Sigmoid colon (tissue), 7 donors: ENCODE results near the gene MR1. TPM values are rescaled to one million over a fixed set of nuclear protein-coding genes. Genes with fewer than 3 reads are reported as not detected.
A peak's percentile ranks its signal among the peaks of the same experiment; 100 is the strongest.

Source experiments
- DNase-seq: peaks from one replicate; pipeline ENCODE4 v3.0.0-alpha.2; 2019
- H3K27ac ChIP-seq, 4 donors: fragments of 200-600 bp; sonication (generic); one replicate each; pipeline ENCODE4 v1.5.1; 2016 to 2019; ENCODE audit warnings: mild to moderate bottlenecking in 1 of 4
- H3K27me3 ChIP-seq, 3 donors: fragments of 200-600 bp; sonication (generic); one replicate each; pipeline ENCODE4 v1.5.1; 2019; ENCODE audit warnings: mild to moderate bottlenecking in 1 of 3
- H3K36me3 ChIP-seq, 4 donors: fragments of 200-600 bp; sonication (generic); one replicate each; pipeline ENCODE4 v1.5.1; 2016 to 2019
- H3K4me1 ChIP-seq, 4 donors: fragments of 200-600 bp; sonication (generic); one replicate each; pipeline ENCODE4 v1.5.1; 2017 to 2019
- H3K4me3 ChIP-seq, 4 donors: fragments of 200-600 bp; sonication (generic); one replicate each; pipeline ENCODE4 v1.5.1; 2017 to 2019; ENCODE audit warnings: mild to moderate bottlenecking in 2 of 4, moderate library complexity in 1 of 4
- H3K9me3 ChIP-seq, 4 donors: fragments of 200-600 bp in 3 of 4; sonication (generic) in 3 of 4; one replicate each; pipeline versions ENCODE4 v1.5.1 to v1.6.1; 2013 to 2019
- EP300 ChIP-seq, 4 donors: sonication (generic); formaldehyde crosslinking; IDR thresholded peaks; one replicate each; pipeline ENCODE4 v1.6.1; 2017; ENCODE audit warnings: antibody characterized with exemption in 4 of 4
- POLR2A ChIP-seq, 2 donors: fragments of 450-650 bp; IDR thresholded peaks; one replicate each; pipeline ENCODE4 v1.6.1; 2016; ENCODE audit warnings: antibody characterized with exemption in 2 of 2, mild to moderate bottlenecking in 2 of 2, moderate library complexity in 2 of 2
- POLR2AphosphoS5 ChIP-seq, 4 donors: sonication (generic); formaldehyde crosslinking; IDR thresholded peaks; one replicate each; pipeline ENCODE4 v1.6.1; 2017; ENCODE audit warnings: antibody characterized with exemption in 4 of 4
- WGBS, 2 donors: extraction: QIAGEN DNeasy Blood & Tissue Kit; methylation state at CpG; one replicate each; pipeline ENCODE4 v1.1.7; 2013; 5-methylcytosine and 5-hydroxymethylcytosine counted together
- intact Hi-C: fragments of 100-400 bp; cut with DNase I; formaldehyde crosslinking; loops from one replicate; pipeline ENCODE4 v1.15.1; 2023
- polyA plus RNA-seq, 3 donors: library from polyadenylated mRNA; stranded (reverse); fragments of 200-250 nt; gene quantifications; one replicate each; pipeline ENCODE4 v1.2.3, GENCODE V29; 2013
- total RNA-seq, 4 donors: library from RNA; depleted of rRNA; stranded (reverse); fragments of >200 nt; gene quantifications; one replicate each; pipeline ENCODE4 v1.1.0, GENCODE V29; 2016
- TF ChIP-seq, protein P1 (sequence below), 4 experiments: fragments of 450-650 bp in 3 of 4; fragments of 200-600 bp in 1 of 4; IDR thresholded peaks; one replicate each; pipeline ENCODE4 v1.5.1; 2016 to 2019; ENCODE audit warnings: antibody characterized with exemption in 4 of 4, mild to moderate bottlenecking in 3 of 4, moderate library complexity in 2 of 4
- donor health status: healthy with polysubstance abuse.
- donor health status: Bipolar disorder and iron deficiency.
- donor health status: healthy.

Gene MR1
- total and polyA plus RNA-seq, 7 donors, result 1.8 to 12.2 (median 10.3) TPM

DNA sequence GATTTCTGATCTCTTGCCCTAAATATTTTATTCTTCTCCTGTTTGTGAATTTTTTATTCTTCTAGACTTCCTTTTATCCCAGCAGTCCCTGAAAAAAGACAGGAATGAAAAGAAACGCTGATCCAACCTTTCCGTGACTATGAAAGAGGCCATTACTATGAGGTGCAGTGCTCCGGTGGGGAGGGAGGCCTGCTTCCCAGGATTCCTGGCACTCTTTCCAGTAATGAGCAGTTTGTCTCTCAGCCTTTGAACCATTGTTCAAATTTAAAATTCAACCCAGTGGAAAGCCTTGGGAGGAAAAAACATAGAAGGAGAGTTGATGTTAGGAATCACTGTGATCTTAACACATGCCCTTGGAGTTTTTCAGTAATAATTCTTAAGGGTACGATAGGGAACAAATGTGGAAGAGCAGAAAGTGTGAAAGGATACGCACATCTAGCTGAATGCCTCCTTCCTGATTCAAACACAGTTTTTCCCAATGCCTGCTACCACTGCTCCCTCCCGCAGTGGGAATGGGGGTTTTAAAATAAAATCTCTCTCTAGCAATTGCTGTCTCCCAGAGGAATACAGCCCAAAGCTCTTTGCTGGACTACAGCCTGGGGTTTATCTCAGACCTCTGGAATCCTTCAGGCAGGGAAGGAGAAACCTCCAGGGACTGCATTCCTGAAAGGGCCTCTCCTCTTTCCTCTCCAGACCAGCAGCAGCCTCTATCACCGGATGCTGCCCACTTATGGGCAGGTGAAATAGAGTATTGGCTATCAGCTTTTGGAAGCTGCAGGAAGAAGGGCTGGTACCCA is 60.8 kb downstream of the MR1 start:
- peak; percentile 76 for DNase-seq
- 76 to 79% methylated on average over 7 of the region's 7 CpGs for WGBS, 2 donors
- no peaks in the 10 kb centered on the region for H3K27me3 ChIP-seq
- no peak overlapping the region for H3K4me3 ChIP-seq
- H3K36me3 ChIP-seq, result no peaks in the 10 kb centered on the region
- peaks cover 0 to 79% (median 71%) of the 10 kb centered on the region in 4 donors for H3K4me1 ChIP-seq
- peak overlapping the region; percentile 65 to 85 (median 74) for H3K27ac ChIP-seq
- intact Hi-C loops, result no loop called here
- no peaks in the 10 kb centered on the region for H3K9me3 ChIP-seq
- TF ChIP-seq, protein P1, sequence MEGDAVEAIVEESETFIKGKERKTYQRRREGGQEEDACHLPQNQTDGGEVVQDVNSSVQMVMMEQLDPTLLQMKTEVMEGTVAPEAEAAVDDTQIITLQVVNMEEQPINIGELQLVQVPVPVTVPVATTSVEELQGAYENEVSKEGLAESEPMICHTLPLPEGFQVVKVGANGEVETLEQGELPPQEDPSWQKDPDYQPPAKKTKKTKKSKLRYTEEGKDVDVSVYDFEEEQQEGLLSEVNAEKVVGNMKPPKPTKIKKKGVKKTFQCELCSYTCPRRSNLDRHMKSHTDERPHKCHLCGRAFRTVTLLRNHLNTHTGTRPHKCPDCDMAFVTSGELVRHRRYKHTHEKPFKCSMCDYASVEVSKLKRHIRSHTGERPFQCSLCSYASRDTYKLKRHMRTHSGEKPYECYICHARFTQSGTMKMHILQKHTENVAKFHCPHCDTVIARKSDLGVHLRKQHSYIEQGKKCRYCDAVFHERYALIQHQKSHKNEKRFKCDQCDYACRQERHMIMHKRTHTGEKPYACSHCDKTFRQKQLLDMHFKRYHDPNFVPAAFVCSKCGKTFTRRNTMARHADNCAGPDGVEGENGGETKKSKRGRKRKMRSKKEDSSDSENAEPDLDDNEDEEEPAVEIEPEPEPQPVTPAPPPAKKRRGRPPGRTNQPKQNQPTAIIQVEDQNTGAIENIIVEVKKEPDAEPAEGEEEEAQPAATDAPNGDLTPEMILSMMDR (IDR thresholded peaks at IDR 0.05), result no peak
- TF ChIP-seq EP300 (IDR thresholded peaks at IDR 0.05) (no peak), POLR2A (IDR thresholded peaks at IDR 0.05) (no peak), POLR2AphosphoS5 (IDR thresholded peaks at IDR 0.05) (peak in 3 of 4 donors; percentile 21 to 27 (median 22))

DNA sequence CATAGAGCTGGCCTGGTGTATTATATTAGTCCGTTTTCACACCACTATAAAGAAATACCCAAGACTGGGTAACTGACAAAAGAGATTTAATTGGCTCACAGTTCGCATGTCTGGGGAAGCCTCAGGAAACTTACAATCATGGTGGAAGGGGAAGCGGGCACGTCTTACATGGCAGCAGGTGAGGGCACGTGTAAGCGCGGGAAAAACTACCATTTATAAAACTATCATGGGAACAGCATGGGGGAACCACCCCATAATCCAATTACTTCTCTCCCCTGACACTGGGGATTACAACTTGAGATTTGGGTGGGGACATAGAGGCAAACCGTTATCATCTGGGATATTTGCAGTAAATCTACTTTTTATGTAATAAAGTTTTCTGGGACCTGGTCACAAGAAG is 61.5 kb downstream of the MR1 start:
- H3K27me3 ChIP-seq, result no peaks in the 10 kb centered on the region
- H3K36me3 ChIP-seq, result no peaks in the 10 kb centered on the region
- H3K27ac ChIP-seq, result peak overlapping the region; percentile 65 to 85 (median 74)
- H3K9me3 ChIP-seq, result no peaks in the 10 kb centered on the region
- whole genome bisulfite sequencing, 2 donors, result 92 to 94% methylated on average over 8 of the region's 8 CpGs
- no peak for DNase-seq
- H3K4me1 ChIP-seq, result peaks cover 0 to 82% (median 74%) of the 10 kb centered on the region in 4 donors
- TF ChIP-seq POLR2A (IDR thresholded peaks at IDR 0.05) (no peak), POLR2AphosphoS5 (IDR thresholded peaks at IDR 0.05) (no peak), EP300 (IDR thresholded peaks at IDR 0.05) (no peak)
- TF ChIP-seq, protein P1 (IDR thresholded peaks at IDR 0.05), result no peak
- H3K4me3 ChIP-seq, result no peak overlapping the region
- intact Hi-C loops, result no loop called here

DNA sequence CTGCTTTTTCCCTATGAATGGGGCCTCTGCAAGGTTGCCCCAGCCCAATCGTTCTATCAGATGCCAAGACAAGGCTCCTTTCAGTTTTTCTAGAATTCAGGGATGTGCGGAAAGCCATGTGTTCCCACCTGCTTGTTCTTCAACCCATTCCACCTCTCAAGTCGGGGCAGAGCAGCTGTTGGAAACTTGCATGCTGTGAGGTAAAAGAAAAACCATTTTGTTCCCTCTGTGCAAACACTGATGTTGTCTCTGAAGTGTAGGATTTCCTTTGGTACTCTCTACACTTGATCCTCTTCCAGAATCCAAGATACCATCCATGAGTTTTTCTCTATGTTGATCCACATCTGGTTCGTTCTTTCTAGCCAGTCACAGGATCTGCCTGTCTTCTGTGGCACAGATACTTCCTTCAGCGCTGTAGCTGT is 62.0 kb downstream of the MR1 start:
- TF ChIP-seq, protein P1 (IDR thresholded peaks at IDR 0.05), result no peak
- TF ChIP-seq EP300 (IDR thresholded peaks at IDR 0.05) (no peak), POLR2AphosphoS5 (IDR thresholded peaks at IDR 0.05) (no peak), POLR2A (IDR thresholded peaks at IDR 0.05) (no peak)
- peaks cover 0 to 77% (median 72%) of the 10 kb centered on the region in 4 donors for H3K4me1 ChIP-seq
- H3K36me3 ChIP-seq, result no peaks in the 10 kb centered on the region
- no peak overlapping the region for H3K4me3 ChIP-seq
- H3K27ac ChIP-seq, result peak overlapping the region; percentile 65 to 85 (median 74)
- 80 to 86% methylated on average over 5 of the region's 5 CpGs for WGBS, 2 donors
- H3K9me3 ChIP-seq, result no peaks in the 10 kb centered on the region
- DNase-seq, result no peak
- intact Hi-C loops, result no loop called here
- no peaks in the 10 kb centered on the region for H3K27me3 ChIP-seq

GRCh38 chr1:181097242-181097641 is 63.5 kb downstream of the MR1 start:
- no peak for TF ChIP-seq POLR2AphosphoS5 (IDR thresholded peaks at IDR 0.05)
- TF ChIP-seq POLR2A (IDR thresholded peaks at IDR 0.05), result no peak
- TF ChIP-seq, protein P1 (IDR thresholded peaks at IDR 0.05), result no peak
- TF ChIP-seq EP300 (IDR thresholded peaks at IDR 0.05), result no peak
- H3K27me3 ChIP-seq, result no peaks in the 10 kb centered on the region
- peak overlapping the region in 3 of 4 donors; percentile 65 to 85 (median 74) for H3K27ac ChIP-seq
- H3K36me3 ChIP-seq, result no peaks in the 10 kb centered on the region
- peaks cover 0 to 63% (median 57%) of the 10 kb centered on the region in 4 donors for H3K4me1 ChIP-seq
- WGBS, 2 donors, result 83 to 89% methylated on average over 7 of the region's 7 CpGs
- no peak overlapping the region for H3K4me3 ChIP-seq
- no peak for DNase-seq
- intact Hi-C loops, result no loop called here
- H3K9me3 ChIP-seq, result no peaks in the 10 kb centered on the region
